ENCODE data around the gene CDKN2AIPNL. TPM values are rescaled to one million over a fixed set of nuclear protein-coding genes. Genes with fewer than 3 reads are reported as not detected.
"Not testable (repeated sequence)": the region's sequence is repeated elsewhere in the genome, so short reads cannot be mapped to it uniquely, and the experiment has no call there.

Gene CDKN2AIPNL
- total RNA-seq, 1 experiment from 2014 or later: 48.3 TPM

GRCh38 chr5:134398609-134399155 is 13.0 kb downstream of the CDKN2AIPNL start:
- no peak for DNase-seq (ENCODE audit: low read depth)

- no peak for DNase-seq (ENCODE audit: low read depth)
These were observed 14.5 kb downstream of the CDKN2AIPNL start for GRCh38 chr5:134397196-134397595.

- DNase-seq (ENCODE audit: low read depth): no peak
These were observed 15.4 kb downstream of the CDKN2AIPNL start for GRCh38 chr5:134396274-134396673.

- no peak for DNase-seq (ENCODE audit: low read depth)
These were observed 16.7 kb downstream of the CDKN2AIPNL start for GRCh38 chr5:134394932-134395331.

GRCh38 chr5:134392301-134392700 is 19.4 kb downstream of the CDKN2AIPNL start:
- DNase-seq (ENCODE audit: low read depth): no peak

- no peak for DNase-seq (ENCODE audit: low read depth)
These were observed 24.2 kb downstream of the CDKN2AIPNL start for GRCh38 chr5:134387443-134387842.

GRCh38 chr5:134383980-134384697 is 27.5 kb downstream of the CDKN2AIPNL start:
- DNase-seq (ENCODE audit: low read depth): no peak

GRCh38 chr5:134382204-134382603 is 29.5 kb downstream of the CDKN2AIPNL start:
- DNase-seq (ENCODE audit: low read depth): not testable (repeated sequence)

- DNase-seq (ENCODE audit: low read depth): no peak
These were observed 31.3 kb downstream of the CDKN2AIPNL start for GRCh38 chr5:134380346-134380745.

- no peak for DNase-seq (ENCODE audit: low read depth)
These were observed 37.4 kb downstream of the CDKN2AIPNL start for GRCh38 chr5:134374232-134374631.

- not testable (repeated sequence) for DNase-seq (ENCODE audit: low read depth)
These were observed 38.0 kb downstream of the CDKN2AIPNL start for GRCh38 chr5:134373633-134374032.

- DNase-seq (ENCODE audit: low read depth): peak; percentile 57
These were observed 39.8 kb downstream of the CDKN2AIPNL start for GRCh38 chr5:134371834-134372340.

GRCh38 chr5:134370871-134371833 is 40.5 kb downstream of the CDKN2AIPNL start, which contains the start of gene UBE2B:
Gene UBE2B, plus strand, starts transcription at chr5:134371569. Its CDS starts 27 bp downstream, at chr5:134371596.
- DNase-seq (ENCODE audit: low read depth): peak; percentile 99

- DNase-seq (ENCODE audit: low read depth): no peak
These were observed 41.3 kb downstream of the CDKN2AIPNL start for GRCh38 chr5:134370311-134370870.

- DNase-seq (ENCODE audit: low read depth): no peak
These were observed 46.1 kb downstream of the CDKN2AIPNL start for GRCh38 chr5:134365604-134366003.

GRCh38 chr5:134355681-134356080 is 56.0 kb downstream of the CDKN2AIPNL start:
- no peak for DNase-seq (ENCODE audit: low read depth)

Other genes starting within 250 kb of the CDKN2AIPNL start
- 357 and 366 TPM in 2 replicates for gene SKP1, start 234.9 kb downstream of the CDKN2AIPNL start, total RNA-seq (2014; rRNA removed; shearing (Covaris generic))
- gene PPP2CA, start 185.8 kb downstream of the CDKN2AIPNL start, total RNA-seq (2014; rRNA removed; shearing (Covaris generic)): 58.8 and 92.3 TPM in 2 replicates
- gene CDKL3, start 44.7 kb downstream of the CDKN2AIPNL start, total RNA-seq (2014; rRNA removed; shearing (Covaris generic)): 3.2 TPM in 2 replicates
- gene UBE2B, start 40.3 kb downstream of the CDKN2AIPNL start, total RNA-seq (2014; rRNA removed; shearing (Covaris generic)): 22.9 and 36.0 TPM in 2 replicates
- gene JADE2, start 113.8 kb upstream of the CDKN2AIPNL start, total RNA-seq (2014; rRNA removed; shearing (Covaris generic)): 8.3 and 10.7 TPM in 2 replicates
- 42.4 and 69.1 TPM in 2 replicates for gene SAR1B, start 220.9 kb upstream of the CDKN2AIPNL start, total RNA-seq (2014; rRNA removed; shearing (Covaris generic))
- 18.6 and 24.4 TPM in 2 replicates for gene SEC24A, start 236.9 kb upstream of the CDKN2AIPNL start, total RNA-seq (2014; rRNA removed; shearing (Covaris generic))